SK-N-SH (cell line): ENCODE measurements around the gene LARP1. TPM values are rescaled to one million over a fixed set of nuclear protein-coding genes. Genes with fewer than 3 reads are reported as not detected.

Experiments
- CTCF ChIA-PET: fragments of 300-600, 350-600 bp; formaldehyde crosslinking; extraction: SDS; loops from one replicate; lab custom pipeline; 2021; lab: Yijun Ruan, JAX
- POLR2A ChIA-PET: fragments of 350-600 bp; sonication (Branson Sonifier 250); formaldehyde crosslinking; extraction: SDS; loops from one replicate; lab custom pipeline; 2020; ENCODE audit warnings: antibody characterized with exemption, inconsistent platforms; lab: Yijun Ruan, JAX
- DNase-seq: peaks from one replicate; pipeline ENCODE4 v3.0.0; 2012
- H2AFZ ChIP-seq: fragments of 200-600 bp; sonication (generic); 2 replicates; pipeline ENCODE4 v1.8.1; 2016; ENCODE audit warnings: antibody characterized with exemption, mild to moderate bottlenecking, low read depth
- H3F3A ChIP-seq: fragments of 200-600 bp; sonication (generic); replicated peaks from 2 replicates; pipeline ENCODE3; 2016; ENCODE audit warnings: antibody characterized with exemption, mild to moderate bottlenecking; ENCODE audit not compliant: insufficient read depth
- H3K27ac ChIP-seq, 2 experiments: fragments of 200-500 bp in 1 of 2; fragments of 200-600 bp in 1 of 2; sonication (Bioruptor generic) in 1 of 2; sonication (generic), shearing (Covaris generic) in 1 of 2; 2 replicates each; pipeline versions ENCODE4 v1.5.1 to v1.6.1; 2014 to 2016; ENCODE audit warnings: low read depth in 2 of 2, inconsistent platforms in 1 of 2, low read length in 1 of 2, mild to moderate bottlenecking in 1 of 2, mixed read lengths in 1 of 2
- H3K27me3 ChIP-seq: fragments of 200-600 bp; sonication (generic), shearing (Covaris generic); 2 replicates; pipeline ENCODE4 v1.6.1; 2016; ENCODE audit warnings: mixed run types; ENCODE audit not compliant: insufficient read depth
- H3K36me3 ChIP-seq, 2 experiments: fragments of 200-500 bp in 1 of 2; fragments of 200-600 bp in 1 of 2; sonication (Bioruptor generic) in 1 of 2; sonication (generic) in 1 of 2; replicated peaks in 1 of 2; 2 replicates each; pipeline versions ENCODE3 to v1.5.1; 2014 to 2016; ENCODE audit warnings: low read length in 1 of 2, mild to moderate bottlenecking in 1 of 2; ENCODE audit not compliant: insufficient read depth in 2 of 2, control insufficient read depth in 1 of 2
- H3K4me1 ChIP-seq, 2 experiments: fragments of 200-500 bp in 1 of 2; fragments of 200-600 bp in 1 of 2; sonication (Bioruptor generic) in 1 of 2; sonication (generic), shearing (Covaris generic) in 1 of 2; 2 replicates each; pipeline versions ENCODE4 v1.5.1 to v1.6.1; 2014 to 2016; ENCODE audit warnings: low read depth in 1 of 2, low read length in 1 of 2, mixed run types in 1 of 2; ENCODE audit not compliant: insufficient read depth in 2 of 2, control insufficient read depth in 1 of 2
- H3K4me2 ChIP-seq: fragments of 200-600 bp; sonication (generic), shearing (Covaris generic); 2 replicates; pipeline ENCODE4 v1.6.1; 2017; ENCODE audit warnings: mixed run types
- H3K4me3 ChIP-seq, 2 experiments: fragments of 200-500 bp in 1 of 2; fragments of 200-600 bp in 1 of 2; sonication (Bioruptor generic) in 1 of 2; sonication (generic), shearing (Covaris generic) in 1 of 2; 2 replicates each; pipeline versions ENCODE4 v1.5.1 to v1.8.1; 2014 to 2016; ENCODE audit warnings: low read depth in 2 of 2, inconsistent platforms in 1 of 2, low read length in 1 of 2, mild to moderate bottlenecking in 1 of 2, mixed read lengths in 1 of 2, moderate library complexity in 1 of 2
- H3K79me2 ChIP-seq: fragments of 200-600 bp; sonication (generic); 2 replicates; pipeline ENCODE4 v1.8.1; 2017; ENCODE audit warnings: mild to moderate bottlenecking; ENCODE audit not compliant: insufficient read depth
- H3K9ac ChIP-seq: fragments of 200-600 bp; sonication (generic); 2 replicates; pipeline ENCODE4 v1.6.1; 2017; ENCODE audit warnings: mixed run types
- H3K9me2 ChIP-seq: fragments of 200-600 bp; sonication (generic); 2 replicates; pipeline ENCODE4 v1.6.1; 2017; ENCODE audit warnings: mixed run types
- H3K9me3 ChIP-seq: fragments of 200-600 bp; sonication (generic); 2 replicates; pipeline ENCODE4 v1.6.1; 2017; ENCODE audit warnings: mixed run types, mild to moderate bottlenecking, moderate library complexity
- H4K20me1 ChIP-seq: fragments of 200-600 bp; sonication (generic); 2 replicates; pipeline ENCODE4 v1.6.1; 2017; ENCODE audit warnings: mild to moderate bottlenecking, mixed run types; ENCODE audit not compliant: insufficient read depth
- CHD2 ChIP-seq: fragments of 150-350 bp; IDR thresholded peaks from 2 replicates; pipeline ENCODE4 v1.6.1; 2018; ENCODE audit warnings: low read length; ENCODE audit not compliant: partially characterized antibody
- EZH2phosphoT487 ChIP-seq: fragments of 200-600 bp; sonication (generic); IDR thresholded peaks from 2 replicates; pipeline ENCODE4 v1.6.1; 2017; ENCODE audit warnings: low read depth, mixed run types, mild to moderate bottlenecking, antibody characterized with exemption, moderate library complexity, borderline replicate concordance
- FOXJ3 ChIP-seq: sonication (generic); formaldehyde crosslinking; IDR thresholded peaks from 2 replicates; pipeline ENCODE4 v1.5.1; 2020; ENCODE audit warnings: mild to moderate bottlenecking, missing genetic modification reagents
- FOXM1 ChIP-seq: IDR thresholded peaks from 2 replicates; pipeline ENCODE4 v1.4.0; 2012; ENCODE audit warnings: low read depth, mild to moderate bottlenecking
- GABPA ChIP-seq: IDR thresholded peaks from 2 replicates; pipeline ENCODE4 v1.4.0; 2012; ENCODE audit warnings: low read depth, mild to moderate bottlenecking
- GATA2 ChIP-seq: sonication (generic); formaldehyde crosslinking; IDR thresholded peaks from 2 replicates; pipeline ENCODE4 v1.5.0; 2020; ENCODE audit warnings: mild to moderate bottlenecking, missing genetic modification reagents
- JUND ChIP-seq: IDR thresholded peaks from 2 replicates; pipeline ENCODE4 v1.4.0; 2012
- MAX ChIP-seq: IDR thresholded peaks from 2 replicates; pipeline ENCODE4 v1.4.0; 2012; ENCODE audit warnings: low read depth
- NRF1 ChIP-seq: IDR thresholded peaks from 2 replicates; pipeline ENCODE4 v1.6.1; 2012; ENCODE audit warnings: low read depth, mild to moderate bottlenecking, low read length
- POLR2AphosphoS5 ChIP-seq: IDR thresholded peaks from 2 replicates; pipeline ENCODE4 v1.6.1; 2012; ENCODE audit warnings: low read depth, low read length
- RCOR1 ChIP-seq: fragments of 150-350 bp; IDR thresholded peaks from 2 replicates; pipeline ENCODE4 v1.6.1; 2017; ENCODE audit warnings: antibody characterized with exemption, low read length
- RXRA ChIP-seq: IDR thresholded peaks from 2 replicates; pipeline ENCODE4 v1.4.0; 2012; ENCODE audit warnings: low read depth, mild to moderate bottlenecking, borderline replicate concordance
- SIN3A ChIP-seq: IDR thresholded peaks from 2 replicates; pipeline ENCODE4 v1.6.1; 2012; ENCODE audit warnings: low read depth, mild to moderate bottlenecking, low read length, moderate library complexity, borderline replicate concordance
- SMC3 ChIP-seq: IDR thresholded peaks from 2 replicates; pipeline ENCODE4 v1.6.1; 2012; ENCODE audit warnings: low read depth, low read length, improper control_type of control experiment
- YY1 ChIP-seq: IDR thresholded peaks from 2 replicates; pipeline ENCODE4 v1.4.0; 2012; ENCODE audit warnings: low read depth, mild to moderate bottlenecking
- ZBTB33 ChIP-seq: IDR thresholded peaks from 2 replicates; pipeline ENCODE4 v1.4.0; 2012; ENCODE audit warnings: low read depth, borderline replicate concordance
- WGBS: methylation state at CpG from one replicate; pipeline ENCODE4 v1.1.6; 2017; ENCODE audit warnings: low lambda C conversion rate; 5-methylcytosine and 5-hydroxymethylcytosine counted together
- polyA plus RNA-seq, 3 experiments: library from polyadenylated mRNA; depleted of rRNA; stranded (reverse); fragments of >200 nt; gene quantifications; 2 replicates each; pipeline ENCODE4 v1.2.3, GENCODE V29; 2012
- TF ChIP-seq, protein P1 (sequence below): fragments of 150-350 bp; IDR thresholded peaks from 2 replicates; pipeline ENCODE4 v1.6.1; 2017; ENCODE audit warnings: antibody characterized with exemption, low read length, low read depth, borderline replicate concordance
- TF ChIP-seq, protein P2 (sequence below): IDR thresholded peaks from 2 replicates; pipeline ENCODE4; 2012

The LARP1 gene
- polyA plus RNA-seq, 1 of the 3 experiments (the other 2 are of a cell fraction) = 57.4 TPM

- H3K9me2 ChIP-seq = no peaks in the 10 kb centered on the region
- H3K36me3 ChIP-seq = peaks cover 21 to 43% of the 10 kb centered on the region in 2 experiments
- TF ChIP-seq, protein P1, sequence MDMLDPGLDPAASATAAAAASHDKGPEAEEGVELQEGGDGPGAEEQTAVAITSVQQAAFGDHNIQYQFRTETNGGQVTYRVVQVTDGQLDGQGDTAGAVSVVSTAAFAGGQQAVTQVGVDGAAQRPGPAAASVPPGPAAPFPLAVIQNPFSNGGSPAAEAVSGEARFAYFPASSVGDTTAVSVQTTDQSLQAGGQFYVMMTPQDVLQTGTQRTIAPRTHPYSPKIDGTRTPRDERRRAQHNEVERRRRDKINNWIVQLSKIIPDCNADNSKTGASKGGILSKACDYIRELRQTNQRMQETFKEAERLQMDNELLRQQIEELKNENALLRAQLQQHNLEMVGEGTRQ = no peak
- TF ChIP-seq CHD2 (no peak), SIN3A (no peak), GATA2 (CRISPR knock-in tag) (no peak), FOXM1 (no peak), GABPA (no peak), RCOR1 (no peak), POLR2AphosphoS5 (no peak), YY1 (no peak), RXRA (no peak), FOXJ3 (CRISPR knock-in tag) (no peak), MAX (no peak), ZBTB33 (no peak), SMC3 (no peak), EZH2phosphoT487 (no peak), JUND (no peak), NRF1 (no peak)
- TF ChIP-seq, protein P2, sequence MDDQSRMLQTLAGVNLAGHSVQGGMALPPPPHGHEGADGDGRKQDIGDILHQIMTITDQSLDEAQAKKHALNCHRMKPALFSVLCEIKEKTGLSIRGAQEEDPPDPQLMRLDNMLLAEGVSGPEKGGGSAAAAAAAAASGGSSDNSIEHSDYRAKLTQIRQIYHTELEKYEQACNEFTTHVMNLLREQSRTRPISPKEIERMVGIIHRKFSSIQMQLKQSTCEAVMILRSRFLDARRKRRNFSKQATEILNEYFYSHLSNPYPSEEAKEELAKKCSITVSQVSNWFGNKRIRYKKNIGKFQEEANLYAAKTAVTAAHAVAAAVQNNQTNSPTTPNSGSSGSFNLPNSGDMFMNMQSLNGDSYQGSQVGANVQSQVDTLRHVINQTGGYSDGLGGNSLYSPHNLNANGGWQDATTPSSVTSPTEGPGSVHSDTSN = no peak
- peaks cover 9 to 10% of the 10 kb centered on the region in 2 experiments; a peak in 3 of 4 replicates for H3K4me1 ChIP-seq
- ChIA-PET CTCF (no interaction called here), POLR2A (no interaction called here)
- no peak overlapping the region for H3K27ac ChIP-seq
- 95% methylated on average over 7 of the region's 7 CpGs for WGBS
- H4K20me1 ChIP-seq = peaks cover 36% of the 10 kb centered on the region
- H3K9ac ChIP-seq = no peak overlapping the region
- no peak for DNase-seq
- no peaks in the 10 kb centered on the region for H3K9me3 ChIP-seq
- H3K4me3 ChIP-seq = no peak overlapping the region
- no peak overlapping the region for H3K4me2 ChIP-seq
- H3F3A ChIP-seq = peaks cover 15% of the 10 kb centered on the region
- no peak overlapping the region for H2AFZ ChIP-seq
- no peaks in the 10 kb centered on the region for H3K27me3 ChIP-seq
- peaks cover 92% of the 10 kb centered on the region for H3K79me2 ChIP-seq
These were observed 108.3 kb downstream of the LARP1 start for GRCh38 chr5:154863291-154864080.
